ENCODE results near the gene OR8A1. TPM values are rescaled to one million over a fixed set of nuclear protein-coding genes. Genes with fewer than 3 reads are reported as not detected.

OR8A1 gene
- total RNA-seq, 1 experiment from 2014 or later: not detected

DNA sequence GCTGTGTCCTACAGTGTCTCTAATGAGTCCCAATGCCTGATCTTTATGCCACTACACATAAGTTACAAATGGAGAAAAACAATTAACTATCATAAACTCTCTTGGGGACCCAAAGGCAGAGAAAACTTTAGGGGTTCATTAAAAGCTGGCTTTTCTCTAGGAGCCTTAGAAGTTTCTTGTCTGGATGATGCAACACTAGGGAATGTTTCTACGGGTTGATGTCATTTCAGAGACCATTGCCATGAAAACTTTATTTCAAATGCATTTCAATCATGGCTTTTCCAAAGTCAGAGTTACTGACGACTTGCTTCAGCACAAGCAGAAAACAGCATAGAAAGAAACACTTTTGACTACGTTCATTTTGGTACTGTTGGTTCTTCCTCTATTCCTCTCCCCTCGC lies 17.8 kb upstream of the OR8A1 start:
- H3K14ac ChIP-seq (ENCODE audit: insufficient read depth, low read length): no peak overlapping the region
- H3K4ac ChIP-seq (ENCODE audit: low read depth, low read length): no peak overlapping the region
- no peak overlapping the region for H3K27ac ChIP-seq (ENCODE audit: insufficient read length, low read depth, low read length)
- H2AFZ ChIP-seq (ENCODE audit: low read length): no peak overlapping the region
- no CpG with 5 or more reads among the region's 4 CpGs for WGBS (ENCODE audit: extremely low coverage, insufficient read length, low lambda C conversion rate)
- no peak overlapping the region for H2BK5ac ChIP-seq (ENCODE audit: insufficient read length, low read length)
- H3K4me2 ChIP-seq (ENCODE audit: insufficient read depth, insufficient read length, low read length): no peak overlapping the region
- no peak overlapping the region for H3T11ph ChIP-seq (ENCODE audit: low read length)
- H3K9me3 ChIP-seq (ENCODE audit: control insufficient read depth, low read depth, low read length): no peaks in the 10 kb centered on the region
- no peaks in the 10 kb centered on the region for H4K20me1 ChIP-seq (ENCODE audit: control insufficient read depth, insufficient read depth, insufficient read length)
- H4K8ac ChIP-seq (replicated peaks; ENCODE audit: insufficient read length, low read depth, low read length): no peak overlapping the region
- H4K5ac ChIP-seq (ENCODE audit: insufficient read length, low read depth, low read length): no peak overlapping the region
- H3K79me2 ChIP-seq (ENCODE audit: insufficient read depth, low read length): no peaks in the 10 kb centered on the region
- Mint-ChIP-seq H3K9me3 (peaks cover 0 to 4% of the 10 kb centered on the region in 2 experiments; a peak in 3 of 5 replicates), H3K4me1 (no peaks in the 10 kb centered on the region), H3K27me3 (ENCODE audit: low read depth) (peaks cover 7% of the 10 kb centered on the region), H3K4me3 (no peak overlapping the region), H3K36me3 (ENCODE audit: insufficient read depth in 1 of 3, low read depth in 3 of 3) (no peaks in the 10 kb centered on the region), H3K27ac (no peak overlapping the region)
- H2AK5ac ChIP-seq (ENCODE audit: insufficient read length, low read length): no peak overlapping the region
- no peaks in the 10 kb centered on the region for H3K4me1 ChIP-seq (ENCODE audit: insufficient read depth, low read length)
- no peak overlapping the region for H3K23ac ChIP-seq (ENCODE audit: insufficient read length, low read depth, low read length)
- H2BK120ac ChIP-seq (ENCODE audit: low read depth, low read length, poor library complexity, severe bottlenecking): no peak overlapping the region
- no peak overlapping the region for H3K18ac ChIP-seq (ENCODE audit: insufficient read length, low read depth, low read length)
- TF ChIP-seq, protein P1, sequence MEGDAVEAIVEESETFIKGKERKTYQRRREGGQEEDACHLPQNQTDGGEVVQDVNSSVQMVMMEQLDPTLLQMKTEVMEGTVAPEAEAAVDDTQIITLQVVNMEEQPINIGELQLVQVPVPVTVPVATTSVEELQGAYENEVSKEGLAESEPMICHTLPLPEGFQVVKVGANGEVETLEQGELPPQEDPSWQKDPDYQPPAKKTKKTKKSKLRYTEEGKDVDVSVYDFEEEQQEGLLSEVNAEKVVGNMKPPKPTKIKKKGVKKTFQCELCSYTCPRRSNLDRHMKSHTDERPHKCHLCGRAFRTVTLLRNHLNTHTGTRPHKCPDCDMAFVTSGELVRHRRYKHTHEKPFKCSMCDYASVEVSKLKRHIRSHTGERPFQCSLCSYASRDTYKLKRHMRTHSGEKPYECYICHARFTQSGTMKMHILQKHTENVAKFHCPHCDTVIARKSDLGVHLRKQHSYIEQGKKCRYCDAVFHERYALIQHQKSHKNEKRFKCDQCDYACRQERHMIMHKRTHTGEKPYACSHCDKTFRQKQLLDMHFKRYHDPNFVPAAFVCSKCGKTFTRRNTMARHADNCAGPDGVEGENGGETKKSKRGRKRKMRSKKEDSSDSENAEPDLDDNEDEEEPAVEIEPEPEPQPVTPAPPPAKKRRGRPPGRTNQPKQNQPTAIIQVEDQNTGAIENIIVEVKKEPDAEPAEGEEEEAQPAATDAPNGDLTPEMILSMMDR (conservative IDR thresholded peaks at IDR 0.05): no peak
- no peaks in the 10 kb centered on the region for H3K27me3 ChIP-seq (ENCODE audit: insufficient read depth, low read length)
- no peak overlapping the region for H2BK15ac ChIP-seq (ENCODE audit: low read depth, low read length)
- no peak overlapping the region for H3K9ac ChIP-seq (ENCODE audit: extremely low read depth, insufficient read length, low read length)
- H3K56ac ChIP-seq (ENCODE audit: insufficient read length, low read depth, low read length): no peak overlapping the region
- no peaks in the 10 kb centered on the region for H3K23me2 ChIP-seq (ENCODE audit: insufficient read length, low read depth, low read length, poor library complexity, severe bottlenecking)
- no peak overlapping the region for H2BK12ac ChIP-seq (ENCODE audit: insufficient read length, low read depth, low read length)
- no peaks in the 10 kb centered on the region for H3K79me1 ChIP-seq (ENCODE audit: insufficient read depth, low read depth, low read length, poor library complexity, severe bottlenecking)
- no peak for DNase-seq
- no peak overlapping the region for H4K91ac ChIP-seq (ENCODE audit: insufficient read length, low read depth, low read length)
- no peak overlapping the region for H2BK20ac ChIP-seq (ENCODE audit: low read depth, low read length, poor library complexity, severe bottlenecking)

Data from H9 (cell line).